Stimulated activated CD4-positive, alpha-beta T cell treated with anti-CD3 and anti-CD28 coated beads, Interleukin-12 subunit alpha, Interleukin-12 subunit beta, amount 100 ng/mL, for 48 hours (primary cell): ENCODE results near the gene NPSR1.
"Not testable (repeated sequence)": the region's sequence is repeated elsewhere in the genome, so short reads cannot be mapped to it uniquely, and the experiment has no call there.

Source experiments
- DNase-seq, 3 donors: peaks; one replicate each; pipeline ENCODE4 v3.0.0-alpha.2; 2020; ENCODE audit warnings: low read depth in 2 of 3, low spot score in 1 of 3

Gene NPSR1

GRCh38 chr7:34867341-34867740 is 209.3 kb downstream of the NPSR1 start:
- DNase-seq = not testable (repeated sequence)

GRCh38 chr7:34868602-34869001 is 210.6 kb downstream of the NPSR1 start:
- DNase-seq = not testable (repeated sequence)

GRCh38 chr7:34869057-34869456 is 211.0 kb downstream of the NPSR1 start:
- no peak for DNase-seq

- not testable (repeated sequence) for DNase-seq
These were observed 212.0 kb downstream of the NPSR1 start for GRCh38 chr7:34870041-34870440.

GRCh38 chr7:34874329-34874728 is 216.3 kb downstream of the NPSR1 start:
- DNase-seq = not testable (repeated sequence)

GRCh38 chr7:34875481-34875880 is 217.5 kb downstream of the NPSR1 start:
- DNase-seq = no peak

- not testable (repeated sequence) for DNase-seq
These were observed 221.1 kb downstream of the NPSR1 start for GRCh38 chr7:34878944-34879735.

- no peak for DNase-seq
These were observed 221.9 kb downstream of the NPSR1 start for GRCh38 chr7:34879871-34880270.

- DNase-seq = not testable (repeated sequence)
These were observed 225.8 kb downstream of the NPSR1 start for GRCh38 chr7:34883855-34884254.

- DNase-seq = no peak
These were observed 228.8 kb downstream of the NPSR1 start for GRCh38 chr7:34886856-34887255.

- no peak for DNase-seq
These were observed 231.9 kb downstream of the NPSR1 start for GRCh38 chr7:34889951-34890350.

GRCh38 chr7:34895202-34895601 is 237.2 kb downstream of the NPSR1 start:
- DNase-seq = no peak
